Endodermal cell (in vitro differentiated cells): ENCODE data around the gene PARVB. TPM values are rescaled to one million over a fixed set of nuclear protein-coding genes. Genes with fewer than 3 reads are reported as not detected.

Source experiments
- DNase-seq: peaks from one replicate; pipeline ENCODE4 v3.0.0-alpha.2; 2017
- H3K27ac ChIP-seq: 2 replicates; pipeline ENCODE4 v1.5.1; 2013; ENCODE audit warnings: mild to moderate bottlenecking, low read depth, low read length, moderate library complexity
- H3K27me3 ChIP-seq: 2 replicates; pipeline ENCODE4 v1.6.1; 2013; ENCODE audit warnings: mild to moderate bottlenecking, low read length, moderate library complexity; ENCODE audit not compliant: insufficient read depth, control insufficient read depth, poor library complexity, severe bottlenecking
- H3K36me3 ChIP-seq: 2 replicates; pipeline ENCODE4 v1.7.0; 2013; ENCODE audit warnings: mild to moderate bottlenecking, low read length, moderate library complexity; ENCODE audit not compliant: control insufficient read depth, insufficient read depth
- H3K4me1 ChIP-seq: one replicate; pipeline ENCODE4 v1.7.0; 2013; ENCODE audit warnings: low read length; ENCODE audit not compliant: control insufficient read depth, insufficient read depth
- H3K4me3 ChIP-seq: 2 replicates; pipeline ENCODE4 v1.5.1; 2013; ENCODE audit warnings: mild to moderate bottlenecking, low read length, moderate library complexity
- H3K9ac ChIP-seq: 2 replicates; pipeline ENCODE4 v1.6.1; 2013; ENCODE audit warnings: mild to moderate bottlenecking, low read length, moderate library complexity; ENCODE audit not compliant: poor library complexity, severe bottlenecking; ENCODE audit errors: extremely low read depth
- H3K9me3 ChIP-seq: 2 replicates; pipeline ENCODE4 v1.6.1; 2013; ENCODE audit warnings: mild to moderate bottlenecking, low read length, moderate library complexity; ENCODE audit not compliant: control insufficient read depth
- H3K27ac Mint-ChIP-seq: 2 replicates; pipeline ENCODE4 v1.8.0; 2020; ENCODE audit warnings: mixed read lengths
- H3K27me3 Mint-ChIP-seq: 2 replicates; pipeline ENCODE4 v1.8.0; 2021; ENCODE audit warnings: mild to moderate bottlenecking, mixed read lengths; ENCODE audit not compliant: insufficient read depth
- H3K36me3 Mint-ChIP-seq: 2 replicates; pipeline ENCODE4 v1.8.0; 2020; ENCODE audit warnings: low read depth, mixed read lengths
- H3K4me1 Mint-ChIP-seq: 2 replicates; pipeline ENCODE4 v1.8.0; 2020; ENCODE audit warnings: mixed read lengths
- H3K4me3 Mint-ChIP-seq: 2 replicates; pipeline ENCODE4 v1.8.0; 2020; ENCODE audit warnings: mild to moderate bottlenecking, moderate library complexity, mixed read lengths
- H3K9me3 Mint-ChIP-seq: 2 replicates; pipeline ENCODE4 v1.8.0; 2020; ENCODE audit warnings: mild to moderate bottlenecking, mixed read lengths
- WGBS, 2 experiments: methylation state at CpG; one replicate each; pipeline versions ENCODE4 v1.1.5 to v1.1.7; 2013; ENCODE audit warnings: missing lambda C conversion rate in 2 of 2, mixed read lengths in 1 of 2; ENCODE audit not compliant: insufficient coverage in 1 of 2, insufficient read length in 1 of 2; 5-methylcytosine and 5-hydroxymethylcytosine counted together
- total RNA-seq, 2 donors: library from RNA; stranded (reverse); fragmentation: NEBNext Ultra II Directional in 1 of 2; extraction: Animal tissue kit (Norgen Biotek cat#: 25700) in 1 of 2; gene quantifications; 2 replicates in 1 of 2; 3 replicates in 1 of 2; pipeline ENCODE4 v1.2.1, GENCODE V29; 2021
- TF ChIP-seq, protein P1 (sequence below): fragments of 200-600 bp; sonication (generic); conservative IDR thresholded peaks from 2 replicates; pipeline ENCODE4 v1.5.0; 2021; ENCODE audit warnings: antibody characterized with exemption, mild to moderate bottlenecking

Gene PARVB
- total RNA-seq, 2 donors from 2014 or later = 29.6 to 32.3 TPM

DNA sequence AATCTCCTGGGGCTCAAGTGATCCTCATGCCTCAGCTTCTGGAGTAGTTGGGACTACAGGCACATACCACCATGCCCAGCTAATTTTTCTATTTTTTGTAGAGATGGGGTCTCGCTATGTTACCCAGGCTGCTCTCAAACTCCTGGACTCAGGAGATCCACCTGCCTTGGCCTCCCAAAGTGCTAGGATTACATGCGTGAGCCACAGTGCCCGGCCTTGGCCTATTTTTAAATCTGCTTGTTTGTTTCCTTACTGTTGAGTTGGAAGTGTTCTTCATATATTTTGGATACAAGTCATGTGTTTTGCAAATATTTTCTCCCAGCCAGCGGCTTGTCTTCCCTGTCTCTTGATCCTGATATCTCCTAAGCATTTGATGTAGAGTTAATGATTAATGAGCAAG lies 5.0 kb downstream of the PARVB start:
- Histone ChIP-seq H3K4me3 (no peak overlapping the region), H3K9me3 (no peaks in the 10 kb centered on the region), H3K27ac (no peak overlapping the region), H3K27me3 (no peaks in the 10 kb centered on the region), H3K4me1 (no peaks in the 10 kb centered on the region), H3K9ac (no peak overlapping the region), H3K36me3 (no peaks in the 10 kb centered on the region)
- Mint-ChIP-seq H3K4me3 (no peak overlapping the region), H3K27ac (peak overlapping the region; percentile 29), H3K27me3 (peaks cover 6% of the 10 kb centered on the region), H3K9me3 (no peaks in the 10 kb centered on the region), H3K4me1 (peaks cover 35% of the 10 kb centered on the region), H3K36me3 (peaks cover 2% of the 10 kb centered on the region)
- WGBS, 2 experiments = 87 to 91% methylated on average over 3 to 4 of the region's 4 CpGs
- TF ChIP-seq, protein P1, sequence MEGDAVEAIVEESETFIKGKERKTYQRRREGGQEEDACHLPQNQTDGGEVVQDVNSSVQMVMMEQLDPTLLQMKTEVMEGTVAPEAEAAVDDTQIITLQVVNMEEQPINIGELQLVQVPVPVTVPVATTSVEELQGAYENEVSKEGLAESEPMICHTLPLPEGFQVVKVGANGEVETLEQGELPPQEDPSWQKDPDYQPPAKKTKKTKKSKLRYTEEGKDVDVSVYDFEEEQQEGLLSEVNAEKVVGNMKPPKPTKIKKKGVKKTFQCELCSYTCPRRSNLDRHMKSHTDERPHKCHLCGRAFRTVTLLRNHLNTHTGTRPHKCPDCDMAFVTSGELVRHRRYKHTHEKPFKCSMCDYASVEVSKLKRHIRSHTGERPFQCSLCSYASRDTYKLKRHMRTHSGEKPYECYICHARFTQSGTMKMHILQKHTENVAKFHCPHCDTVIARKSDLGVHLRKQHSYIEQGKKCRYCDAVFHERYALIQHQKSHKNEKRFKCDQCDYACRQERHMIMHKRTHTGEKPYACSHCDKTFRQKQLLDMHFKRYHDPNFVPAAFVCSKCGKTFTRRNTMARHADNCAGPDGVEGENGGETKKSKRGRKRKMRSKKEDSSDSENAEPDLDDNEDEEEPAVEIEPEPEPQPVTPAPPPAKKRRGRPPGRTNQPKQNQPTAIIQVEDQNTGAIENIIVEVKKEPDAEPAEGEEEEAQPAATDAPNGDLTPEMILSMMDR = no peak
- DNase-seq = no peak

GRCh38 chr22:44030051-44030701 lies 6.1 kb downstream of the PARVB start:
- H3K4me1 Mint-ChIP-seq = peaks cover 33% of the 10 kb centered on the region
- H3K9ac ChIP-seq = no peak overlapping the region
- no peak overlapping the region for H3K4me3 Mint-ChIP-seq
- no peaks in the 10 kb centered on the region for H3K9me3 ChIP-seq
- 93 to 96% methylated on average over 11 to 18 of the region's 18 CpGs for WGBS, 2 experiments
- peaks cover 2% of the 10 kb centered on the region for H3K36me3 Mint-ChIP-seq
- no peak overlapping the region for H3K4me3 ChIP-seq
- H3K27ac ChIP-seq = no peak overlapping the region
- H3K4me1 ChIP-seq = no peaks in the 10 kb centered on the region
- peak overlapping the region; percentile 41 for H3K27ac Mint-ChIP-seq
- no peaks in the 10 kb centered on the region for H3K36me3 ChIP-seq
- H3K27me3 ChIP-seq = no peaks in the 10 kb centered on the region
- H3K27me3 Mint-ChIP-seq = peaks cover 3% of the 10 kb centered on the region
- TF ChIP-seq, protein P1 = no peak
- no peak for DNase-seq
- H3K9me3 Mint-ChIP-seq = no peaks in the 10 kb centered on the region

GRCh38 chr22:44030702-44031082 lies 6.6 kb downstream of the PARVB start:
- Mint-ChIP-seq H3K36me3 (peaks cover 2% of the 10 kb centered on the region), H3K4me1 (peaks cover 29% of the 10 kb centered on the region)
- 82 to 92% methylated on average over 8 of the region's 8 CpGs for WGBS, 2 experiments

More at GRCh38 chr22:44030702-44031082, 6.6 kb downstream of the PARVB start:
- H3K27me3 ChIP-seq = no peaks in the 10 kb centered on the region
- no peak overlapping the region for H3K4me3 ChIP-seq
- H3K27ac ChIP-seq = no peak overlapping the region
- peak overlapping the region; percentile 41 for H3K27ac Mint-ChIP-seq
- H3K9me3 ChIP-seq = no peaks in the 10 kb centered on the region
- H3K36me3 ChIP-seq = no peaks in the 10 kb centered on the region
- DNase-seq = no peak
- TF ChIP-seq, protein P1 = no peak
- H3K4me1 ChIP-seq = no peaks in the 10 kb centered on the region
- H3K9ac ChIP-seq = no peak overlapping the region
- H3K9me3 Mint-ChIP-seq = no peaks in the 10 kb centered on the region
- peaks cover 1% of the 10 kb centered on the region for H3K27me3 Mint-ChIP-seq
- no peak overlapping the region for H3K4me3 Mint-ChIP-seq
